ENCODE data around the gene PTPN7.
"Not testable (repeated sequence)": the region's sequence is repeated elsewhere in the genome, so short reads cannot be mapped to it uniquely, and the experiment has no call there.

PTPN7 gene

DNA sequence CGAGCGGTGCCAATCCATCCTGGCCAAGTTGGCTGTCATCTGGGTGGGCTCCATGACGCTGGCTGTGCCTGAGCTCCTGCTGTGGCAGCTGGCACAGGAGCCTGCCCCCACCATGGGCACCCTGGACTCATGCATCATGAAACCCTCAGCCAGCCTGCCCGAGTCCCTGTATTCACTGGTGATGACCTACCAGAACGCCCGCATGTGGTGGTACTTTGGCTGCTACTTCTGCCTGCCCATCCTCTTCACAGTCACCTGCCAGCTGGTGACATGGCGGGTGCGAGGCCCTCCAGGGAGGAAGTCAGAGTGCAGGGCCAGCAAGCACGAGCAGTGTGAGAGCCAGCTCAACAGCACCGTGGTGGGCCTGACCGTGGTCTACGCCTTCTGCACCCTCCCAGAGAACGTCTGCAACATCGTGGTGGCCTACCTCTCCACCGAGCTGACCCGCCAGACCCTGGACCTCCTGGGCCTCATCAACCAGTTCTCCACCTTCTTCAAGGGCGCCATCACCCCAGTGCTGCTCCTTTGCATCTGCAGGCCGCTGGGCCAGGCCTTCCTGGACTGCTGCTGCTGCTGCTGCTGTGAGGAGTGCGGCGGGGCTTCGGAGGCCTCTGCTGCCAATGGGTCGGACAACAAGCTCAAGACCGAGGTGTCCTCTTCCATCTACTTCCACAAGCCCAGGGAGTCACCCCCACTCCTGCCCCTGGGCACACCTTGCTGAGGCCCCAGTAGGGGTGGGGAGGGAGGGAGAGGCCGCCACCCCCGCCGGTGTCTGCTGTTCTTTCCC is 32.4 kb downstream of the PTPN7 start:
- DNase-seq, result no peak

GRCh38 chr1:202127061-202127460 is 33.3 kb downstream of the PTPN7 start:
- no peak for DNase-seq

- DNase-seq, result no peak
Measured at GRCh38 chr1:202126426-202126825, 34.0 kb downstream of the PTPN7 start.

- DNase-seq, result no peak
Measured at GRCh38 chr1:202125611-202126010, 34.8 kb downstream of the PTPN7 start.

DNA sequence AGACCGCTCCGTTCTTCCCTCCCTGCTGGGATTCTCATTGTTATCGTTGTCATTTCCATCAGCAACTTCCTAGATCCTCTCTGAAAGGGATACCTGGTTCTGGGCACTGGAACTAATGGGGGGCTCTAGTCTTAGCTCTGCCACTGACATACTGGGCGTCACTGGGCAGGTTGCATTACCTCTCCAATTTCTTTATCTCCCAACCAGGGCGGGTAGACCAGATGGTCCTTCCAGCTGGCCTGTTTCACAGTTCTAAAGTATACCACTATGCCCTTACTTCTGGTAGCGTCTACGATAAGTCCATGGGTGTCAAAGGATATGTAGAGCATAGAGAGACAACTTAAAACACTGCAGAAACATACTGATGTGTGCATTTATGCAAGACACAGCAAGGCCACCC is 36.3 kb downstream of the PTPN7 start:
- DNase-seq, result no peak

DNA sequence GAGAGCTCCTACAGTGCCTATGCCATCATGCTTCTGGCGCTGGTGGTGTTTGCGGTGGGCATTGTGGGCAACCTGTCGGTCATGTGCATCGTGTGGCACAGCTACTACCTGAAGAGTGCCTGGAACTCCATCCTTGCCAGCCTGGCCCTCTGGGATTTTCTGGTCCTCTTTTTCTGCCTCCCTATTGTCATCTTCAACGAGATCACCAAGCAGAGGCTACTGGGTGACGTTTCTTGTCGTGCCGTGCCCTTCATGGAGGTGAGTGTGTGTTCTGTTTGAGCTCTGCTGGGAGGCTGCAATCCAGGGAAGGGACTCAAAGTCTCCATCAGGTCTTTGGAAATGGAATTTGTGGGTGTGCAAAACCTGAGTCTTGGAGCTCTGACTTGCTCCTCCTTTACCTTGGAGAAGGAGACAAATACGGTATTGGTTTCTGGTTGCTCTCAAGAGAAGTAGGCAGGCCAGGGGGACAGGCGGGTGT is 37.0 kb downstream of the PTPN7 start:
- DNase-seq, result no peak

DNA sequence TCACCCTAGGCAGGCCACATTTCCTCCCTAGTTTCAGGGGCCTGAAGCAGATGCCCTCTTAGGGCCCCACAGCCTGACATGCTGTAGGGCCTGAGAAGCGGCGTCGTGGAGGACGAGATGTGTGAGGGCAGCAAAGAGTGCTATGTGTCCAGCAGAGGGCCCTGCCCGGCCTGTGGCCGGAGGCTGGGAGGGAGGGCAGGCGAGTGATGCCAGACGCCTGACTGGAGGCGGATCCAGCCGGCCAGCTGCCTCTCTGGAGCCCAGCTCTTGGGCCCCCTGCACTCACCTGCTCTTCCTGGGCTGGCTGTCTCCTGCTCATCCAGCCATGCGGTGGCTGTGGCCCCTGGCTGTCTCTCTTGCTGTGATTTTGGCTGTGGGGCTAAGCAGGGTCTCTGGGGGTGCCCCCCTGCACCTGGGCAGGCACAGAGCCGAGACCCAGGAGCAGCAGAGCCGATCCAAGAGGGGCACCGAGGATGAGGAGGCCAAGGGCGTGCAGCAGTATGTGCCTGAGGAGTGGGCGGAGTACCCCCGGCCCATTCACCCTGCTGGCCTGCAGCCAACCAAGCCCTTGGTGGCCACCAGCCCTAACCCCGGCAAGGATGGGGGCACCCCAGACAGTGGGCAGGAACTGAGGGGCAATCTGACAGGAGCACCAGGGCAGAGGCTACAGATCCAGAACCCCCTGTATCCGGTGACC is 37.6 kb downstream of the PTPN7 start, which contains the start of gene GPR37L1:
TSS of gene GPR37L1 (plus strand) at position 279 of the 697 bp plus-strand sequence. CDS start at position 326, 47 bp downstream.
- DNase-seq, result no peak

- no peak for DNase-seq
Measured at GRCh38 chr1:202121006-202121405, 39.4 kb downstream of the PTPN7 start.

- DNase-seq, result no peak
Measured at GRCh38 chr1:202117898-202118371, 42.5 kb downstream of the PTPN7 start.

- DNase-seq, result no peak
Measured at GRCh38 chr1:202116287-202116686, 44.1 kb downstream of the PTPN7 start.

DNA sequence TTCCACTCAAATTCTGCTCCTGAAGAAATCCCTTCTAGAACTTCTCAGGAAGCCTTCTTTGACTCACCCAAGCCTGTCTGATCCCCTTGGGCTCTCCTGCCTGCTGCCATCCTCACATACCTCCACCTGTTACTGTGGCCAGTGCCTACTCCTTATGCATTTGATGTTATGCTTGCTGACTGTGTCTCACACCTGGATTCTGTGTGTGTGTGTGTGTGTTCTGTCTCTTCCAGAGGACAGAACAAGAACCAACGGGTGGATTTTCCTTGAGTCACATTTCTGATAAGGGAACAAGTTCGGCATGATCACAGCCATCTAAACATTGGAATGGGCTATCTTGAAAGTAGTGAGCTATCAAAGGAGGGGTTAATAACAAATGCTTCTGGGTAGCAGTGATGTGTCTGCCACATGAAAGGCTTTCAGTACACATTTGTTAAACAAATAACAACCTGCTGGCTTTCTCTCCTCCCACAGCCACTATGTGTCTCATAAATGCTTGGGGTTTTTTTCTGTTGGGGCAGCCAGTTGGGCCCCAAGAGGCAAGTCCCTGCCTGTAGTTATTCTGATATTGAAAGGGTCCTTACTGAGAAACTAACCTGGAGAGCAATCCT is 46.6 kb downstream of the PTPN7 start:
- no peak for DNase-seq

DNA sequence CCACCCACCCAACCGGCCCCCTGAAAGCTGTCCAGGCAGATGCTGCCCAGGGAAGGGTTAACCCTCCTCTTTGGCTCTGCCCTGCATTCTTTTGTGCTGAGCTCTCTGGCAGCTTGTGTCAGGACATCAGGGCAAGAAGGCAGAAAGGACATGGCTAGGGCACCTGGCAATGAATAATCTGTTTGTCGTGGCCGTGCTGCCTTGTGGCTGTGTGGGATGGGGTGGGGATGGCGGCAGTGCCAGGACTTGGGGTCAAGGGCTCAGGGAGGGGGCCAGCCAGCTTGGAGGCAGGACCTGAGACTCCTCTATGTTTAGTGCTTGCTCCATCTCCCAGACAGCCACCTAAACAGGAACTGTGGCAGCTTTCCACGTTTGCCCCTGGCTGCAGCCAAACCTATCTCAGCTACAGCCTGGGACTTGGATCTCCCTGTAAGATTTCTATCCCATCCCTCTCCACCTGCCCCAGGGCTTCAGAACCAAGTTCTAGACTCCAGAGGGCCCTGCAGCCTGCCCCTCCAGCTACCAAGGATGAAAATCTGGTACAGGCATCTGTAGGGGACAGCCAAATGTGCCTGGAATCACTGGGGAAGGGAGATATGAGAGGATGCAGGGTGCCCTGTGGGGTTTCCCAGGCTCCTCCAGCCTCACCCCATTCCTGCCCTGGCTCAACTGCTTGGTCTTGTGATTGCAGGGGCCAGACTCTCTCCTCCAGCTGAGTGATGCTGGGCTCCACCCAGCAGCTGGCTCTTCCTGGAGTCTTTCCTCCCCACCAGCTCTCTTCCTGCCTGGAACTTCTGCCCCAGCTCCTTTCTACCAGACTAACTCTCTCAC is 47.3 kb downstream of the PTPN7 start:
- no peak for DNase-seq

GRCh38 chr1:202111589-202111988 is 48.8 kb downstream of the PTPN7 start:
- not testable (repeated sequence) for DNase-seq

DNA sequence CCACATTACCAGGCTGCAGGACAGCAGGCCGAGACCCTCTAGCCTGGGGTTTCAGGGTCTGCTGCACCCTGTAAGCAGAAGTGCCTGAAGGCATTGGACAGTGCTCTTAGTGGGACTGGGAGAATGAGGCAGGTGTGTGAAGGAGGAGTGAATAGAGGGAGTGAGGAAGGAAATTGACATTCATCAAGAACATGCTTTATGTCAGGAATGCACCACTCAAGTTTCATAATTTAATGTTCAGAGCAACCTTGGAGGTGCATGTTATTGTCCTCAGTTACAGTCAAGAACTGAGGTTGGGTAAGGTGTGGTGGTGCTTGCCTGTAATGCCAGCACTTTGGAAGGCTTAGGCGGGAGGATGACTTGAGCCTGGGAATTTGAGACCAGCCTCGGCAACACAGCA is 49.4 kb downstream of the PTPN7 start:
- DNase-seq, result no peak

- no peak for DNase-seq
Measured at GRCh38 chr1:202107801-202108731, 52.3 kb downstream of the PTPN7 start.

- DNase-seq, result no peak
Measured at GRCh38 chr1:202107321-202107761, 53.1 kb downstream of the PTPN7 start.

DNA sequence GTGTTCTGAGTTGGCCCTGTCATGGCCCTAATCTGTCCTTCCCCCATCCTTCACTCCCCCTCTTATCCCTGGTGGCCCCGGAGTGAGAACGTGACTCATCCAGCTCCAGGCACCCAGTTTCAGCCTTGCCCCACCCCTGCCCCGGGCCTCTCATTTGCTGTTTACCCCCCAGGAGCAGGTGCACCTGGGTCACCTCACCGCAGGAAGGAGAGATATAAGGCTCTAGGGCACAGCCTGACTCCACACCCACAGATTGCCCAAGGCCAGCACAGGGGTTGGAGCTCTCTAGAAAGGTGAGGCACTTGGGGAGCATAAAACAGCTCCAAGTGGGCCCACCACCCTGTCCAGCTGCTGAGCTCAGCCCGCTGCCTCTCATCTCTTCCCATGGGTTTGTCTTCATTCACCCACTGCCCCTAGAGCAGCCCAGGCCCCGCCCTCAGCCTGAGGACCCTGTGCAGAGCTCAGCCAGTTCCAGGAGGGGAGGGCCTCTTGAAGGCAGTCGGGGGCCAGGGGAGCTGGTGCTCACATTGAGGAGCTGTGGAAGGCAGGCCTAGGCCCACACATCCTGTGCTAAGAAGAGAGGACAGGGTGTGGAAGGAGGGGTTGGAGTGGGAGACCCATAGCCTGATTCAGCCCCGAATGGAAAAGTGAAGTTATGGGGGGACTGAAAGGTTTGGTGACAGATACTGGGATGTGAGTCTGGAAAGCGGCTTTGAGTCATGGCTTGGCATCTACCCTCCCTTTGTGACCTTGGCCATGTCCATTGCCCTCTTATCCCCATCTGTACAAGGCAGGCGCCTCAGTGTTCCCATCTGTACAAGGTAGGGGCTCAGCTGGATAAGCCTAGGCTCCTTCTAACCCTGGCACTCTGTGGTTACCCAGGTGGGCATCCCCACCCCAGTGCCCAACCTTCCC is 53.8 kb downstream of the PTPN7 start:
- no peak for DNase-seq

GRCh38 chr1:202105571-202106339 is 54.6 kb downstream of the PTPN7 start:
- no peak for DNase-seq

DNA sequence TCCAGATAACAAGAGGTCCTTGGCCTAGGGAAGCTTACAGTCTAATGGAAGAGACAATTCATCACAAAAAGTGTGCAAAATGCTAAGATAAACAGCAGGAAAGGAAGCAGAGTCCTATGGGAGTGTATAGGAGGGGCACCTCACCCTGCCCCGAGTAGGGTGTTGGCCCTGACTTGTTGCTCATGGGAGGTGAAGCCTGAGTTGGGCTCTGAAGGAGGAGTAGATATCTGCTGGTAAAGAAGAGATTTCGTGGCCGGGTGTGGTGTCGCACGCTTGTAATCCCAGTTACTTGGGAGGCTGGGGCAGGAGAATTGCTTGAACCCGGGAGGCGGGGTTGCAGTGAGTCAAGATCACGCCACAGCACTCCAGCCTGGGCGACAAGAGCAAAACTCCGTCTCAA is 56.3 kb downstream of the PTPN7 start:
- DNase-seq, result no peak

- DNase-seq, result no peak
Measured at GRCh38 chr1:202101184-202101583, 59.2 kb downstream of the PTPN7 start.

All from CD4-positive, alpha-beta T cell treated with Interleukin-4 for 4 hours (primary cell).